Fibroblast of lung (primary cell): ENCODE data around the gene TMEM14B. TPM values are rescaled to one million over a fixed set of nuclear protein-coding genes. Genes with fewer than 3 reads are reported as not detected.

ENCODE experiments used
- DNase-seq, 2 donors: peaks; one replicate each; pipeline versions ENCODE4 v3.0.0 to v3.0.0-alpha.2; 2010; ENCODE audit warnings: low read depth in 2 of 2
- H2AFZ ChIP-seq: 2 replicates; pipeline ENCODE4 v1.5.1; 2012; ENCODE audit warnings: low read length, control low read depth, inconsistent platforms
- H3K27ac ChIP-seq: 2 replicates; pipeline ENCODE4 v1.5.1; 2011; ENCODE audit warnings: low read length, control low read depth; ENCODE audit not compliant: insufficient read depth
- H3K27me3 ChIP-seq: 2 replicates; pipeline ENCODE4 v1.5.1; 2011; ENCODE audit warnings: mild to moderate bottlenecking, low read length; ENCODE audit not compliant: control insufficient read depth, insufficient read depth
- H3K36me3 ChIP-seq: 2 replicates; pipeline ENCODE4 v1.5.1; 2011; ENCODE audit warnings: low read length; ENCODE audit not compliant: control insufficient read depth, insufficient read depth
- H3K4me1 ChIP-seq: 2 replicates; pipeline ENCODE4 v1.5.1; 2011; ENCODE audit warnings: low read length; ENCODE audit not compliant: control insufficient read depth, insufficient read depth; ENCODE audit errors: extremely low read depth
- H3K4me2 ChIP-seq: 2 replicates; pipeline ENCODE4 v1.5.1; 2011; ENCODE audit warnings: low read length, control low read depth; ENCODE audit not compliant: insufficient read depth; ENCODE audit errors: extremely low read depth
- H3K4me3 ChIP-seq, 4 experiments: fragments of 200-600 bp in 1 of 4; sonication (generic) in 1 of 4; replicated peaks in 1 of 4; 2 replicates each; pipeline ENCODE4 v1.5.1; 2011 to 2016; ENCODE audit warnings: low read length in 4 of 4, low read depth in 3 of 4, mild to moderate bottlenecking in 3 of 4, control low read depth in 2 of 4, inconsistent platforms in 1 of 4, mixed read lengths in 1 of 4; ENCODE audit not compliant: insufficient read depth in 1 of 4; ENCODE audit errors: control extremely low read depth in 1 of 4
- H3K79me2 ChIP-seq: 2 replicates; pipeline ENCODE4 v1.5.1; 2012; ENCODE audit warnings: mild to moderate bottlenecking, low read length, inconsistent platforms; ENCODE audit not compliant: control insufficient read depth, insufficient read depth
- H3K9ac ChIP-seq: 2 replicates; pipeline ENCODE4 v1.5.1; 2011; ENCODE audit warnings: mild to moderate bottlenecking, low read length, control low read depth; ENCODE audit not compliant: insufficient read depth
- H3K9me3 ChIP-seq: 2 replicates; pipeline ENCODE4 v1.5.1; 2012; ENCODE audit warnings: low read depth, low read length; ENCODE audit not compliant: control insufficient read depth, insufficient read depth
- H4K20me1 ChIP-seq: 2 replicates; pipeline ENCODE4 v1.5.1; 2011; ENCODE audit warnings: low read length; ENCODE audit not compliant: control insufficient read depth, insufficient read depth; ENCODE audit errors: extremely low read depth
- EZH2 ChIP-seq: IDR thresholded peaks from 2 replicates; pipeline ENCODE4 v1.5.1; 2012; ENCODE audit warnings: low read length, control low read depth, mild to moderate bottlenecking; ENCODE audit errors: missing control alignments
- polyA plus RNA-seq, 2 donors: library from polyadenylated mRNA; depleted of rRNA in 1 of 2; stranded (reverse) in 1 of 2; unstranded in 1 of 2; fragments of >200 nt; gene quantifications; 2 replicates each; pipeline ENCODE4 v1.2.1, GENCODE V29; 2011 to 2012; ENCODE audit warnings: missing spikeins in 1 of 2
- total RNA-seq: library from RNA; depleted of rRNA; stranded (reverse); fragments of >200 nt; gene quantifications from 2 replicates; pipeline ENCODE4 v1.2.1, GENCODE V29; 2014
- TF ChIP-seq, protein P1 (sequence below), 2 donors: IDR thresholded peaks in 1 of 2; conservative IDR thresholded peaks in 1 of 2; 1 replicate in 1 of 2; 2 replicates in 1 of 2; pipeline ENCODE4 v1.5.1; 2011 to 2012; ENCODE audit warnings: low read length in 2 of 2, control low read depth in 1 of 2, inconsistent platforms in 1 of 2, low read depth in 1 of 2, mild to moderate bottlenecking in 1 of 2

Gene TMEM14B
- total and polyA plus RNA-seq, 2 donors (not counting 1 experiment from before 2014, with no cell fraction given): 58.3 to 109 TPM

DNA sequence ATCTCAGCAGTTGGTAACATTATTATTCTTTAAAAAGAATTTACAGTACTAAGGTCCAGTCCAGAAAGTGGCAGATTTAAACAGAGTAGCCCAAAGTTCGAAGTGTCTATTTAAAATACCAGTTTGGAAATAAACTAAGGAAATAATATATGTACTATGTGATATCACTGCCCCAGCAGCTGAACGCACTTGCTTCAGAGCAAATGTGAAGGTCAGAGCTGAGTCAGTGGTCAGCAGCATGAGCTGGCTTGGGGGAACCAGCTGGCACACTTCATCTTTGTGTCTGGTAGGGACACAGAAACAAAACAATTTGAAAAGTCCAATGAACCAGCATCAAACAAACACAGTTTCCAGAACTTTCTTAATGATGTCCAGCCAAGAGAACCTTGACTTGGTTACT is 15.4 kb downstream of the TMEM14B start:
- H3K9me3 ChIP-seq: no peaks in the 10 kb centered on the region
- TF ChIP-seq EZH2: no peak
- no peak overlapping the region for H3K4me3 ChIP-seq
- peak; percentile 50 to 87 for DNase-seq
- H3K4me1 ChIP-seq: peaks cover 3% of the 10 kb centered on the region
- H2AFZ ChIP-seq: no peak overlapping the region
- H3K79me2 ChIP-seq: no peaks in the 10 kb centered on the region
- H3K27me3 ChIP-seq: no peaks in the 10 kb centered on the region
- H4K20me1 ChIP-seq: no peaks in the 10 kb centered on the region
- no peak overlapping the region for H3K27ac ChIP-seq
- no peaks in the 10 kb centered on the region for H3K36me3 ChIP-seq
- no peak overlapping the region for H3K9ac ChIP-seq
- H3K4me2 ChIP-seq: no peak overlapping the region

DNA sequence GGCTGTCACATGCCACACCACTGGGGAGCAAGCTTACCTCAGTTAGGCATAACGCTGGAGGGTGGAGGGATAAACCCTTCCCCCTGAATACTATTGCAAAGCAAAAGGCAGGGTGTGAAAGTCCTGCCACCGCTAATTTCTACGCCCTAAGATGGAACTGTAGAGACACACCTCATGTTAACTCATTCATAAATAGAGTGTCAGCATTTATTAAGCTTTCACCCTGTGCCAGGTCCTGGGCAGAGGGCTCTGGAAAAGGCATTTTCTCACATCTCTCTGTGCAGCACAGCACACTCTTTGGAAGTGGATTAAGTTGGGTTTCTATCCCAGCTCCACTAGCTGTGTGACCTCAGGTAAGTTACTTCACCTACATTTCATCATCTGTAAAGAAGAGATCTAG is 21.8 kb downstream of the TMEM14B start:
- Histone ChIP-seq H3K4me1 (no peaks in the 10 kb centered on the region), H3K9ac (no peak overlapping the region), H3K4me3 (no peak overlapping the region), H3K9me3 (no peaks in the 10 kb centered on the region), H3K27ac (no peak overlapping the region), H4K20me1 (no peaks in the 10 kb centered on the region), H3K4me2 (no peak overlapping the region), H3K36me3 (no peaks in the 10 kb centered on the region), H2AFZ (no peak overlapping the region), H3K27me3 (no peaks in the 10 kb centered on the region), H3K79me2 (no peaks in the 10 kb centered on the region)
- DNase-seq: no peak
- no peak for TF ChIP-seq EZH2
- TF ChIP-seq, protein P1, sequence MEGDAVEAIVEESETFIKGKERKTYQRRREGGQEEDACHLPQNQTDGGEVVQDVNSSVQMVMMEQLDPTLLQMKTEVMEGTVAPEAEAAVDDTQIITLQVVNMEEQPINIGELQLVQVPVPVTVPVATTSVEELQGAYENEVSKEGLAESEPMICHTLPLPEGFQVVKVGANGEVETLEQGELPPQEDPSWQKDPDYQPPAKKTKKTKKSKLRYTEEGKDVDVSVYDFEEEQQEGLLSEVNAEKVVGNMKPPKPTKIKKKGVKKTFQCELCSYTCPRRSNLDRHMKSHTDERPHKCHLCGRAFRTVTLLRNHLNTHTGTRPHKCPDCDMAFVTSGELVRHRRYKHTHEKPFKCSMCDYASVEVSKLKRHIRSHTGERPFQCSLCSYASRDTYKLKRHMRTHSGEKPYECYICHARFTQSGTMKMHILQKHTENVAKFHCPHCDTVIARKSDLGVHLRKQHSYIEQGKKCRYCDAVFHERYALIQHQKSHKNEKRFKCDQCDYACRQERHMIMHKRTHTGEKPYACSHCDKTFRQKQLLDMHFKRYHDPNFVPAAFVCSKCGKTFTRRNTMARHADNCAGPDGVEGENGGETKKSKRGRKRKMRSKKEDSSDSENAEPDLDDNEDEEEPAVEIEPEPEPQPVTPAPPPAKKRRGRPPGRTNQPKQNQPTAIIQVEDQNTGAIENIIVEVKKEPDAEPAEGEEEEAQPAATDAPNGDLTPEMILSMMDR (conservative IDR thresholded peaks at IDR 0.05 in 1 of 2, IDR thresholded peaks at IDR 0.05 in 1 of 2; ENCODE audit: low read depth in 1 of 2, low read length in 2 of 2): no peak

DNA sequence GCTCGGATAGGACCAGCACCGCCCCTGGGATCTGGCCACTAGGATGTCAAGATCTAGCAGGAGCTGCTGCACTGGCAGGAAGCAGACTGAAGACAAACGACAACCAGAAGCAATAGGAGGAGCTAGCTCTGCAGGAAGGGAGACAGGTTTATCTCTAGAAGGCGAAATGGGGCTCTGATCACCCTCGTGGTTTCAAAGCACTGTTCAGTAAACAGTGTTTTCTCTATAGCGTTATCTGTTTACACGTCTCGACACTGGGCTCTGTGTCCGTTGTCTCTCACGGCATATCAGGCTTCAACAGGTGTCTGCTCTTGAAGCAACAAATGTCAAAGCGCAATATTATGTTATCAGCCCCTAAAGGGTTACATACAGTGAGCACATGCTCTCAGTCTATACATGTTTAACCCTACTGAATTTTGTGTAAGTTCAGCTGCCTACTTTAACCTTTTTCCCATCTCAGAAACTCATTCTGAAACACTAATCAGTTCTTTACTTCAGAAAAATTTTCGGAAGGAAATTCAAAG is 23.8 kb downstream of the TMEM14B start:
- Histone ChIP-seq H2AFZ (no peak overlapping the region), H3K4me3 (no peak overlapping the region), H3K79me2 (no peaks in the 10 kb centered on the region), H4K20me1 (no peaks in the 10 kb centered on the region), H3K36me3 (no peaks in the 10 kb centered on the region), H3K9ac (no peak overlapping the region), H3K27me3 (no peaks in the 10 kb centered on the region), H3K27ac (no peak overlapping the region), H3K4me1 (no peaks in the 10 kb centered on the region), H3K9me3 (no peaks in the 10 kb centered on the region), H3K4me2 (no peak overlapping the region)
- DNase-seq: no peak
- TF ChIP-seq, protein P1 (conservative IDR thresholded peaks at IDR 0.05 in 1 of 2, IDR thresholded peaks at IDR 0.05 in 1 of 2; ENCODE audit: low read depth in 1 of 2, low read length in 2 of 2): no peak
- no peak for TF ChIP-seq EZH2
